OCI-LY1 (cell line): Measurements from ENCODE around the gene DLG1.

Experiments
- H2AFZ ChIP-seq: fragments of 200-600 bp; sonication (generic), shearing (Covaris generic); 2 replicates; pipeline ENCODE4 v1.6.0; 2014; ENCODE audit warnings: antibody characterized with exemption, mild to moderate bottlenecking, low read length
- H3F3A ChIP-seq: fragments of 200-600 bp; sonication (generic), shearing (Covaris generic); 2 replicates; pipeline ENCODE4 v1.6.0; 2014; ENCODE audit warnings: mild to moderate bottlenecking, antibody characterized with exemption, low read length, moderate library complexity; ENCODE audit not compliant: insufficient read depth
- H3K27ac ChIP-seq: fragments of 200-600 bp; sonication (generic); 2 replicates; pipeline ENCODE4 v1.5.1; 2014; ENCODE audit warnings: low read length, mixed run types, mild to moderate bottlenecking, low read depth; ENCODE audit not compliant: poor library complexity, severe bottlenecking
- H3K27me3 ChIP-seq: fragments of 200-600 bp; sonication (generic); 2 replicates; pipeline ENCODE4 v1.6.0; 2014; ENCODE audit warnings: antibody characterized with exemption, mild to moderate bottlenecking, low read length, moderate library complexity; ENCODE audit not compliant: insufficient read depth
- H3K36me3 ChIP-seq: fragments of 200-600 bp; sonication (generic); 2 replicates; pipeline ENCODE4 v1.6.1; 2014; ENCODE audit warnings: mild to moderate bottlenecking, antibody characterized with exemption, low read length, moderate library complexity, mixed read lengths; ENCODE audit not compliant: insufficient read depth
- H3K4me1 ChIP-seq: fragments of 200-600 bp; sonication (generic); 2 replicates; pipeline ENCODE4 v1.5.1; 2014; ENCODE audit warnings: mild to moderate bottlenecking, low read length, moderate library complexity; ENCODE audit not compliant: insufficient read depth, severe bottlenecking
- H3K4me2 ChIP-seq: fragments of 200-600 bp; sonication (generic), shearing (Covaris generic); 2 replicates; pipeline ENCODE4 v1.6.1; 2014; ENCODE audit warnings: low read length
- H3K4me3 ChIP-seq: fragments of 200-600 bp; sonication (generic); 2 replicates; pipeline ENCODE4 v1.5.1; 2014; ENCODE audit warnings: low read length, low read depth, mild to moderate bottlenecking, mixed read lengths; ENCODE audit not compliant: poor library complexity, severe bottlenecking
- H3K79me2 ChIP-seq: fragments of 200-600 bp; shearing (Covaris generic); 2 replicates; pipeline ENCODE4 v1.6.1; 2016; ENCODE audit warnings: mixed run types, low read length, mixed read lengths; ENCODE audit not compliant: insufficient read depth
- H3K9ac ChIP-seq: fragments of 200-600 bp; sonication (generic), shearing (Covaris generic); 2 replicates; pipeline ENCODE4 v1.6.1; 2014; ENCODE audit warnings: mild to moderate bottlenecking, low read length, mixed read lengths
- H3K9me2 ChIP-seq: fragments of 200-600 bp; sonication (generic), shearing (Covaris generic); 2 replicates; pipeline ENCODE4 v1.6.1; 2014; ENCODE audit warnings: low read depth, mild to moderate bottlenecking, low read length, mixed read lengths
- H3K9me3 ChIP-seq: fragments of 200-600 bp; shearing (Covaris generic); 2 replicates; pipeline ENCODE4 v1.6.1; 2014; ENCODE audit warnings: low read length, mixed read lengths
- H4K20me1 ChIP-seq: fragments of 200-600 bp; sonication (generic), shearing (Covaris generic); 2 replicates; pipeline ENCODE4 v1.6.0; 2016; ENCODE audit warnings: mild to moderate bottlenecking, low read length; ENCODE audit not compliant: insufficient read depth
- EZH2 ChIP-seq: fragments of 200-600 bp; sonication (generic), shearing (Covaris generic); IDR thresholded peaks from 2 replicates; pipeline ENCODE4 v1.8.0; 2017; ENCODE audit warnings: borderline replicate concordance, mixed run types, mild to moderate bottlenecking, antibody characterized with exemption, low read length, moderate library complexity, mixed read lengths
- TF ChIP-seq, protein P1 (sequence below): fragments of 200-600 bp; sonication (generic), shearing (Covaris generic); IDR thresholded peaks from 2 replicates; pipeline ENCODE4 v1.5.1; 2017; ENCODE audit warnings: mild to moderate bottlenecking, antibody characterized with exemption, low read length, moderate library complexity, mixed read lengths

The DLG1 gene

DNA sequence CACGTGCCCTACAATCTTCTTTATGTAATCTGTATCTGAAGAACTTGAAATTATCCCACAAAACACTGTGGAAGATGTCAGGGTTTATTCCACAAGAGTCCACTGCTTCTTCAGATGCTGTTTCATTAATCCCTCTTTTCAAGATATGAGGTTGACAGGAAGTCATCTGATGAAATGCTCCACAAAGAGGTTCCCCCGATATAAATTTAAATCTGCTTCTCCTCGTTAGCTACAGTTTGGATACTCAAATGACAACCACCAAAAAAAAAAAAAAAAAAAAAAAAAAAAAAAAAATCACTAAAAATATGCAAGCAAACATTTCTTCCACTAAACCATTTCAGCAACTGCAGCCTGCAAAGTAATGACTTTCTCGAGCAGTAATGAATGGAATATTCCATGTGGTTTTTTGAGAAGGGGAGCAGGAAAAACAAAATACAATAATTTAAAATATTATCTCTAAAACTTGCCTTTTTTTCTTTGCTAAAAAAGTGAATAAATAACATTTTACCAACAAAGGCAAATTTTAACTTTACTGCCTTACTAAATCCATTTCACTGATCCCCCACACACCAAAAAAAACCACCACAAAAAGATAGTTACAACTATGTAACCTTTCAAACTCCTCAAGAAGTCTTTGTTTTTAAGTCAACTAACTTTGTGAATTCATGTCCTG, 37.8 kb downstream of the DLG1 start:
- Histone ChIP-seq H3K27ac (no peak overlapping the region), H3K27me3 (no peaks in the 10 kb centered on the region), H3K9ac (no peak overlapping the region), H3K9me3 (no peaks in the 10 kb centered on the region), H3K9me2 (no peaks in the 10 kb centered on the region), H2AFZ (no peak overlapping the region), H3K36me3 (peaks cover 8% of the 10 kb centered on the region; the same call in 1 of the 2 replicates), H3K4me3 (no peak overlapping the region), H3K4me2 (no peak overlapping the region), H4K20me1 (peaks cover 7% of the 10 kb centered on the region; the same call in 1 of the 2 replicates), H3K79me2 (peaks cover 35% of the 10 kb centered on the region), H3K4me1 (peaks cover 34% of the 10 kb centered on the region), H3F3A (peaks cover 4% of the 10 kb centered on the region; the same call in 1 of the 2 replicates)
- no peak for TF ChIP-seq EZH2
- TF ChIP-seq, protein P1, sequence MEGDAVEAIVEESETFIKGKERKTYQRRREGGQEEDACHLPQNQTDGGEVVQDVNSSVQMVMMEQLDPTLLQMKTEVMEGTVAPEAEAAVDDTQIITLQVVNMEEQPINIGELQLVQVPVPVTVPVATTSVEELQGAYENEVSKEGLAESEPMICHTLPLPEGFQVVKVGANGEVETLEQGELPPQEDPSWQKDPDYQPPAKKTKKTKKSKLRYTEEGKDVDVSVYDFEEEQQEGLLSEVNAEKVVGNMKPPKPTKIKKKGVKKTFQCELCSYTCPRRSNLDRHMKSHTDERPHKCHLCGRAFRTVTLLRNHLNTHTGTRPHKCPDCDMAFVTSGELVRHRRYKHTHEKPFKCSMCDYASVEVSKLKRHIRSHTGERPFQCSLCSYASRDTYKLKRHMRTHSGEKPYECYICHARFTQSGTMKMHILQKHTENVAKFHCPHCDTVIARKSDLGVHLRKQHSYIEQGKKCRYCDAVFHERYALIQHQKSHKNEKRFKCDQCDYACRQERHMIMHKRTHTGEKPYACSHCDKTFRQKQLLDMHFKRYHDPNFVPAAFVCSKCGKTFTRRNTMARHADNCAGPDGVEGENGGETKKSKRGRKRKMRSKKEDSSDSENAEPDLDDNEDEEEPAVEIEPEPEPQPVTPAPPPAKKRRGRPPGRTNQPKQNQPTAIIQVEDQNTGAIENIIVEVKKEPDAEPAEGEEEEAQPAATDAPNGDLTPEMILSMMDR, result no peak

GRCh38 chr3:197259096-197259495, 39.3 kb downstream of the DLG1 start:
- peaks cover 4% of the 10 kb centered on the region; the same call in 1 of the 2 replicates for H3F3A ChIP-seq
- H3K4me3 ChIP-seq, result no peak overlapping the region
- no peak overlapping the region for H3K27ac ChIP-seq
- peaks cover 7% of the 10 kb centered on the region; the same call in 1 of the 2 replicates for H4K20me1 ChIP-seq
- H2AFZ ChIP-seq, result no peak overlapping the region
- no peak overlapping the region for H3K4me2 ChIP-seq
- H3K36me3 ChIP-seq, result peaks cover 8% of the 10 kb centered on the region; the same call in 1 of the 2 replicates
- no peaks in the 10 kb centered on the region for H3K9me3 ChIP-seq
- TF ChIP-seq, protein P1, result no peak
- TF ChIP-seq EZH2, result no peak
- peaks cover 41% of the 10 kb centered on the region for H3K79me2 ChIP-seq
- H3K4me1 ChIP-seq, result peaks cover 39% of the 10 kb centered on the region
- no peak overlapping the region for H3K9ac ChIP-seq
- no peaks in the 10 kb centered on the region for H3K27me3 ChIP-seq
- H3K9me2 ChIP-seq, result no peaks in the 10 kb centered on the region

DNA sequence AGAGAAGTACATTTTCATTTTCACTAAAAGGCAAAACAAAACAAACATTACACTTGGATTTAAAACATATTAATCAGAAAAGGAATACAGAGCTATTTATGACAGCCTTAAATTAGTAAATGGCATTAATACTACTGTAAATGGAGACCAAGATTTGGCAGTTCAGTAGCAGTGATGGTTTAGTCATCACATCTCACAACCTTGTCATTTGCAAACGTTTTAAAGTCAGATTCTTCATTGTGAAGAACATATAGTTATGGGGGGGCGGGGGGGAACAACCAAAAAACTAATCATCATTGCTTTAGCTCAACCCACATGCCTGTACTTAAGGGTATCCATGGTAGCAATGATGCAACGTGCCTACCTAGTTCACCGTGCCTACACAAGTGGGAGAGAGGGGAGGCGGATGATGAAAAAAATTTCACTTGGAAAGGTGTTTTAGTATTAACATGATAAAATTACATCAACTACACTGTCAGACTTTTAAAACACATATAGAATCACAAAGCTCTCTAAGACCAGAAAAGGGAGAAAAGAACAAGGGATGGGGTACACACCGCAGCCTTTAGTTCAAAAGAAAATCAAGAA, 40.1 kb downstream of the DLG1 start:
- H3K9ac ChIP-seq, result no peak overlapping the region
- peaks cover 45% of the 10 kb centered on the region for H3K79me2 ChIP-seq
- H2AFZ ChIP-seq, result no peak overlapping the region
- no peak overlapping the region for H3K27ac ChIP-seq
- TF ChIP-seq EZH2, result no peak
- TF ChIP-seq, protein P1, result no peak
- H3K4me3 ChIP-seq, result no peak overlapping the region
- H3K9me2 ChIP-seq, result no peaks in the 10 kb centered on the region
- H4K20me1 ChIP-seq, result peaks cover 7% of the 10 kb centered on the region; the same call in 1 of the 2 replicates
- no peaks in the 10 kb centered on the region for H3K9me3 ChIP-seq
- H3K4me1 ChIP-seq, result peaks cover 46% of the 10 kb centered on the region
- peaks cover 4% of the 10 kb centered on the region; the same call in 1 of the 2 replicates for H3F3A ChIP-seq
- peaks cover 3% of the 10 kb centered on the region for H3K36me3 ChIP-seq
- H3K4me2 ChIP-seq, result no peak overlapping the region
- no peaks in the 10 kb centered on the region for H3K27me3 ChIP-seq
